Ishikawa (cell line): ENCODE results near the gene TRIP6.

ENCODE experiments used
- CEBPB ChIP-seq: IDR thresholded peaks from 2 replicates; pipeline ENCODE4 v1.6.1; 2012
- CREB1 ChIP-seq: IDR thresholded peaks from 2 replicates; pipeline ENCODE4 v1.6.1; 2012; ENCODE audit warnings: low read depth
- EGR1 ChIP-seq: IDR thresholded peaks from 2 replicates; pipeline ENCODE4 v1.6.1; 2012
- EP300 ChIP-seq: IDR thresholded peaks from 2 replicates; pipeline ENCODE4 v1.6.1; 2012; ENCODE audit warnings: borderline replicate concordance
- FOXM1 ChIP-seq: IDR thresholded peaks from 2 replicates; pipeline ENCODE4 v1.6.1; 2012; ENCODE audit warnings: low read depth, borderline replicate concordance
- NFIC ChIP-seq: IDR thresholded peaks from 2 replicates; pipeline ENCODE4 v1.6.1; 2012
- RAD21 ChIP-seq: IDR thresholded peaks from 2 replicates; pipeline ENCODE4 v1.6.1; 2012; ENCODE audit warnings: low read depth
- TAF1 ChIP-seq: IDR thresholded peaks from 2 replicates; pipeline ENCODE4 v1.6.1; 2012; ENCODE audit warnings: low read depth, mild to moderate bottlenecking
- TCF12 ChIP-seq: IDR thresholded peaks from 2 replicates; pipeline ENCODE4 v1.6.1; 2012; ENCODE audit warnings: low read depth
- TEAD4 ChIP-seq: IDR thresholded peaks from 2 replicates; pipeline ENCODE4 v1.6.1; 2012
- YY1 ChIP-seq: IDR thresholded peaks from 2 replicates; pipeline ENCODE4 v1.6.1; 2012; ENCODE audit warnings: low read depth
- ZBTB7A ChIP-seq: IDR thresholded peaks from 2 replicates; pipeline ENCODE4 v1.6.1; 2012; ENCODE audit warnings: low read depth
- TF ChIP-seq, protein P1 (sequence below): IDR thresholded peaks from 2 replicates; pipeline ENCODE4 v1.6.1; 2012; ENCODE audit warnings: low read depth, mild to moderate bottlenecking
- TF ChIP-seq, protein P2 (sequence below): IDR thresholded peaks from 2 replicates; pipeline ENCODE4 v1.6.1; 2012
- TF ChIP-seq, protein P3 (sequence below): IDR thresholded peaks from 2 replicates; pipeline ENCODE4 v1.6.1; 2012

Gene TRIP6

DNA sequence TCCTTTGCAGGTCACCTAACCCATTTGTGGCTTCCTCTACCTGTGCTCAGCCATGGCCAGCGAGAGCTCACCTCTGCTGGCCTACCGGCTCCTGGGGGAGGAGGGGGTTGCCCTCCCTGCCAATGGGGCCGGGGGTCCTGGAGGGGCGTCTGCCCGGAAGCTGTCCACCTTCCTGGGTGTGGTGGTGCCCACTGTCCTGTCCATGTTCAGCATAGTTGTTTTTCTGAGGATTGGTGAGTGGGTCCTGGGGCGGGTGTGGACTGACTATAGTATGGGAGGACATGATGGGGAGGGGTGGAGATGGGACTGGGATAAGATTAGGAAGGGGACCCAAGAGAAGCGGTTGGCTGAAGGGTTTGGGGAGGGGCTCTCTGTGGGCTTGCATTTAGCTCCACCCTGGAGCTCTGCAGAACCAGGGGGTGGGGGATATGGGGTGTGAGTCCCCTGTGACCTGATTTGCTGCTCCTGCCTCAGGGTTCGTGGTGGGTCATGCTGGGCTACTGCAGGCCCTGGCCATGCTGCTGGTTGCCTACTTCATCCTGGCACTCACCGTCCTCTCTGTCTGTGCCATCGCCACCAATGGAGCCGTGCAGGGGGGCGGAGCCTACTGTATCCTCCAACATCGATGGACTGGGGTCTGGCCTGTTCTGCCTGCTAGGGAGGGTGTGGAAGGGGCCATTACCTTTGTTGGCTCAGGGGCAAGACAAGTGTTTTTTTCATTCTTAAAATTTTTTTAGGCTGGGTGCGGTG is 12.9 kb upstream of the TRIP6 start:
- no peak for TF ChIP-seq FOXM1
- no peak for TF ChIP-seq NFIC
- TF ChIP-seq EP300, result no peak
- no peak for TF ChIP-seq YY1
- no peak for TF ChIP-seq TAF1
- no peak for TF ChIP-seq CEBPB
- no peak for TF ChIP-seq TCF12
- TF ChIP-seq, protein P1, sequence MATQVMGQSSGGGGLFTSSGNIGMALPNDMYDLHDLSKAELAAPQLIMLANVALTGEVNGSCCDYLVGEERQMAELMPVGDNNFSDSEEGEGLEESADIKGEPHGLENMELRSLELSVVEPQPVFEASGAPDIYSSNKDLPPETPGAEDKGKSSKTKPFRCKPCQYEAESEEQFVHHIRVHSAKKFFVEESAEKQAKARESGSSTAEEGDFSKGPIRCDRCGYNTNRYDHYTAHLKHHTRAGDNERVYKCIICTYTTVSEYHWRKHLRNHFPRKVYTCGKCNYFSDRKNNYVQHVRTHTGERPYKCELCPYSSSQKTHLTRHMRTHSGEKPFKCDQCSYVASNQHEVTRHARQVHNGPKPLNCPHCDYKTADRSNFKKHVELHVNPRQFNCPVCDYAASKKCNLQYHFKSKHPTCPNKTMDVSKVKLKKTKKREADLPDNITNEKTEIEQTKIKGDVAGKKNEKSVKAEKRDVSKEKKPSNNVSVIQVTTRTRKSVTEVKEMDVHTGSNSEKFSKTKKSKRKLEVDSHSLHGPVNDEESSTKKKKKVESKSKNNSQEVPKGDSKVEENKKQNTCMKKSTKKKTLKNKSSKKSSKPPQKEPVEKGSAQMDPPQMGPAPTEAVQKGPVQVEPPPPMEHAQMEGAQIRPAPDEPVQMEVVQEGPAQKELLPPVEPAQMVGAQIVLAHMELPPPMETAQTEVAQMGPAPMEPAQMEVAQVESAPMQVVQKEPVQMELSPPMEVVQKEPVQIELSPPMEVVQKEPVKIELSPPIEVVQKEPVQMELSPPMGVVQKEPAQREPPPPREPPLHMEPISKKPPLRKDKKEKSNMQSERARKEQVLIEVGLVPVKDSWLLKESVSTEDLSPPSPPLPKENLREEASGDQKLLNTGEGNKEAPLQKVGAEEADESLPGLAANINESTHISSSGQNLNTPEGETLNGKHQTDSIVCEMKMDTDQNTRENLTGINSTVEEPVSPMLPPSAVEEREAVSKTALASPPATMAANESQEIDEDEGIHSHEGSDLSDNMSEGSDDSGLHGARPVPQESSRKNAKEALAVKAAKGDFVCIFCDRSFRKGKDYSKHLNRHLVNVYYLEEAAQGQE, result no peak
- no peak for TF ChIP-seq ZBTB7A
- TF ChIP-seq, protein P2, sequence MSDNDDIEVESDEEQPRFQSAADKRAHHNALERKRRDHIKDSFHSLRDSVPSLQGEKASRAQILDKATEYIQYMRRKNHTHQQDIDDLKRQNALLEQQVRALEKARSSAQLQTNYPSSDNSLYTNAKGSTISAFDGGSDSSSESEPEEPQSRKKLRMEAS, result no peak
- no peak for TF ChIP-seq CREB1
- TF ChIP-seq EGR1, result no peak
- TF ChIP-seq TEAD4, result no peak
- TF ChIP-seq, protein P3, sequence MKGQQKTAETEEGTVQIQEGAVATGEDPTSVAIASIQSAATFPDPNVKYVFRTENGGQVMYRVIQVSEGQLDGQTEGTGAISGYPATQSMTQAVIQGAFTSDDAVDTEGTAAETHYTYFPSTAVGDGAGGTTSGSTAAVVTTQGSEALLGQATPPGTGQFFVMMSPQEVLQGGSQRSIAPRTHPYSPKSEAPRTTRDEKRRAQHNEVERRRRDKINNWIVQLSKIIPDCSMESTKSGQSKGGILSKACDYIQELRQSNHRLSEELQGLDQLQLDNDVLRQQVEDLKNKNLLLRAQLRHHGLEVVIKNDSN, result no peak
- no peak for TF ChIP-seq RAD21

DNA sequence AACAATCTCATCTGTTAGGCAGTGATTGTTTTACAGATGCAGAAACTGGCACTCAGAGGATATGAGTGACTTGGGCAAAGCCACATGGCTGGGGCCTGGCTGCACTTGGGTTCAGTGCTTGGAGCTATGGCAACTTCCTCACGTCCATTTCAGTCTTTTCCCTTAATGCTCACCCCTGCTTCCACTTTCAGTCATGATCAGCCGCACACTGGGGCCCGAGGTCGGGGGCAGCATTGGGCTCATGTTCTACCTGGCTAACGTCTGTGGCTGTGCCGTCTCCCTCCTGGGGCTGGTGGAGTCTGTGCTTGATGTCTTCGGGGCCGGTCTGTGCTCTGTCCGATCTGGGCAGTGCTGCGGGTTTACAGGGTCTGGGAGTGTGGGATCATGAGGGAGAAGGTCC is 11.7 kb upstream of the TRIP6 start:
- no peak for TF ChIP-seq EGR1

DNA sequence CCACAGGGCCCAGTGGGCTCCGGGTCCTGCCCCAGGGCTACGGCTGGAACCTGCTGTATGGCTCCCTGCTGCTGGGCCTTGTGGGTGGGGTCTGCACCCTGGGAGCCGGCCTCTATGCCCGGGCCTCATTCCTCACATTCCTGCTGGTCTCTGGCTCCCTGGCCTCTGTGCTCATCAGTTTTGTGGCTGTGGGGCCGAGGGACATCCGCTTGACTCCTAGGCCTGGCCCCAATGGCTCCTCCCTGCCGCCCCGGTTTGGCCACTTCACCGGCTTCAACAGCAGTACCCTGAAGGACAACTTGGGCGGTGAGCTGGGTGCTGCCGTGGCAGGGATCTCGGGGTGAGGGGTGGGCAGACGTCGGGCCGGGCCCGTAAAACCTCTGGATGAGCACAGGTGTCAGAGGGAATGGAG is 10.3 kb upstream of the TRIP6 start:
- TF ChIP-seq NFIC, result no peak
- no peak for TF ChIP-seq ZBTB7A
- TF ChIP-seq, protein P2, result no peak
- no peak for TF ChIP-seq CREB1
- TF ChIP-seq TCF12, result no peak
- TF ChIP-seq, protein P3, result no peak
- no peak for TF ChIP-seq TAF1
- TF ChIP-seq YY1, result no peak
- TF ChIP-seq EP300, result no peak
- TF ChIP-seq CEBPB, result no peak
- TF ChIP-seq FOXM1, result no peak
- TF ChIP-seq TEAD4, result no peak
- TF ChIP-seq, protein P1, result no peak
- no peak for TF ChIP-seq RAD21
- TF ChIP-seq EGR1, result no peak

DNA sequence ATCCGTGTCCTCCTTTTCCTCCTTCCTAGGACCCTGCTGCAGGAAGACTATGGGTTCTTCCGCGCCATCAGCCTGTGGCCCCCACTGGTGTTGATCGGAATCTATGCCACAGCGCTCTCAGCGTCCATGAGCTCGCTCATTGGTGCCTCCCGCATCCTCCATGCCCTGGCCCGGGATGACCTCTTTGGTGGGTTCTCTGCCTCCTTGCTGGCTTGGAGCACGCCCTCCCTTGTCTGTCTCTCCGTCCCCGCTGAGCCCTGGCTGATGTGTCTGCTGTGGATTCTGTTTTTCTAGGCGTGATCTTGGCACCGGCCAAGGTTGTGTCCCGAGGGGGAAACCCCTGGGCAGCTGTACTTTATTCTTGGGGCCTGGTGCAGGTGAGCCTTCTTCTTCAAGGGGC is 7.3 kb upstream of the TRIP6 start:
- TF ChIP-seq NFIC (no peak), EGR1 (no peak), TEAD4 (no peak), CREB1 (no peak), TAF1 (no peak), RAD21 (no peak), TCF12 (no peak), FOXM1 (no peak), EP300 (no peak), CEBPB (no peak), ZBTB7A (no peak), YY1 (no peak)
- TF ChIP-seq, protein P3, result no peak
- TF ChIP-seq, protein P1, result no peak
- TF ChIP-seq, protein P2, result no peak
